HG03575 (cell line): ENCODE measurements around the gene DHCR24.

ENCODE experiments used
- ATAC-seq: cut with Tn5 transposase; IDR thresholded peaks from one replicate; pipeline ENCODE4 v1.9.1; 2021; ENCODE audit not compliant: unreplicated experiment, insufficient number of reproducible peaks, low FRiP score; ENCODE audit errors: extremely low read depth

Gene DHCR24

GRCh38 chr1:54867717-54868057 is 19.3 kb downstream of the DHCR24 start:
- no peak for ATAC-seq

GRCh38 chr1:54866801-54867716 is 19.9 kb downstream of the DHCR24 start:
- ATAC-seq = no peak

GRCh38 chr1:54865238-54866073 is 21.5 kb downstream of the DHCR24 start:
- ATAC-seq = no peak

- ATAC-seq = no peak
Observed at GRCh38 chr1:54864460-54865208, 22.4 kb downstream of the DHCR24 start.

GRCh38 chr1:54863267-54863665 is 23.7 kb downstream of the DHCR24 start:
- ATAC-seq = no peak

GRCh38 chr1:54861070-54861761 is 25.8 kb downstream of the DHCR24 start:
- ATAC-seq = no peak

- ATAC-seq = no peak
Observed at GRCh38 chr1:54859700-54860391, 27.1 kb downstream of the DHCR24 start.

- ATAC-seq = no peak
Observed at GRCh38 chr1:54857746-54858561, 29.0 kb downstream of the DHCR24 start.

- no peak for ATAC-seq
Observed at GRCh38 chr1:54857141-54857540, 29.9 kb downstream of the DHCR24 start.

GRCh38 chr1:54854381-54855020 is 32.5 kb downstream of the DHCR24 start:
- ATAC-seq = no peak

GRCh38 chr1:54853793-54854370 is 33.1 kb downstream of the DHCR24 start:
- ATAC-seq = no peak

GRCh38 chr1:54853096-54853792 is 33.8 kb downstream of the DHCR24 start:
- ATAC-seq = no peak

- no peak for ATAC-seq
Observed at GRCh38 chr1:54851936-54852524, 35.0 kb downstream of the DHCR24 start.

GRCh38 chr1:54851406-54851805 is 35.6 kb downstream of the DHCR24 start:
- no peak for ATAC-seq

- ATAC-seq = no peak
Observed at GRCh38 chr1:54850737-54851136, 36.3 kb downstream of the DHCR24 start.
